Measurements from ENCODE around the gene HLA-DRA.

HLA-DRA gene

DNA sequence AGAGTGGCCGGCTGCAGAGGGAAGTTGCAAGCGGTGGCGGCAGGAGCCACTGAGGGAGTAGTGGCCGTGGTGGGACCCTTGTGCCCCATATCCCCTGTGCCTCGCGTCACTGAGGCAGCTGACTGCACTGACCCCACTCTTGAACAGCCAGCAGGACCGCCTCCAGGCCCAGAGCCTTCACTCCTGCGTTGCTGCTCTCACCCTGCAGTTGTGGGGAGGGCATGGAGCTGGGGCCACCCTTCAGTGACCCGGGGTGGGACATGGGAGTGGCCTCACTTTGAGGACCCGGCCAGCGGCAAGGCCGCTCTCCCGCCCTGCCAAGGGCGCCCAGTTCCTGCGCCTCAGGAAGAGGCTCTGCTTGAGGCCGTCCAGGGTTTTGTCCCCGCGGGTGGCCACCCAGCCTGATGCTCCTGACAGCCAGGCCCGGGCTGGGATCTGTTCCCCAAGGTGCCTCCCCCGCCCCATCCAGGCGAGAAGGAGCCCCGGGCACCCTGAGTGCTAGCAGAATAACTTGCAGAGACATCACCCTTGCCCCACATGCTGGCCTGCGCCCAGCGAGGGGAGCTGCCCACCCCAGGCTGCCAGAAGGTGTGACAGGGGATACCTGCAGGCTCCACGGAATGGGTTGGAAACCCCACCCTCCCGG, 44.4 kb downstream of the HLA-DRA start:
- DNase-seq: no peak

- DNase-seq: no peak
Observed at GRCh38 chr6:32484614-32484998, 44.9 kb downstream of the HLA-DRA start.

GRCh38 chr6:32488083-32488482, 48.4 kb downstream of the HLA-DRA start:
- no peak for DNase-seq

GRCh38 chr6:32491700-32492099, 52.0 kb downstream of the HLA-DRA start:
- no peak for DNase-seq

GRCh38 chr6:32492351-32492750, 52.7 kb downstream of the HLA-DRA start:
- DNase-seq: no peak
